ENCODE measurements around the gene XPO4. TPM values are rescaled to one million over a fixed set of nuclear protein-coding genes. Genes with fewer than 3 reads are reported as not detected.

XPO4 gene
- total and polyA plus RNA-seq, 10 of the 15 experiments (the other 5 are each of a cell fraction or from before 2014, with no cell fraction given): 3.6 to 24.9 (median 18.4) TPM

- Histone ChIP-seq H3K27me3 (replicated peaks in 1 of 2; ENCODE audit: control insufficient read depth in 2 of 2, insufficient read depth in 2 of 2, low read length in 1 of 2) (no peaks in the 10 kb centered on the region), H3K36me3 (ENCODE audit: control insufficient read depth in 2 of 2, insufficient read depth in 2 of 2, low read length in 1 of 2) (peaks cover 0 to 4% of the 10 kb centered on the region in 2 experiments; a peak in 2 of 4 replicates), H3K9ac (ENCODE audit: control insufficient read depth, insufficient read depth, low read length) (no peak overlapping the region), H3K27ac (ENCODE audit: control insufficient read depth, insufficient read depth) (no peak overlapping the region), H4K20me1 (ENCODE audit: control insufficient read depth, insufficient read depth) (no peaks in the 10 kb centered on the region), H3K9me3 (replicated peaks; ENCODE audit: control insufficient read depth, insufficient read depth, low read length) (no peaks in the 10 kb centered on the region), H3K79me2 (ENCODE audit: control insufficient read depth, insufficient read depth, low read length) (no peaks in the 10 kb centered on the region), H3K4me1 (ENCODE audit: control insufficient read depth, insufficient read depth, low read length) (peaks cover 7% of the 10 kb centered on the region), H3K4me2 (ENCODE audit: control insufficient read depth, insufficient read depth) (no peak overlapping the region), H3K4me3 (no peak overlapping the region), H2AFZ (ENCODE audit: control insufficient read depth, low read depth, low read length) (no peak overlapping the region)
- ChIA-PET SMC1A (ENCODE audit: uncharacterized antibody, unreplicated experiment) (interaction anchor here (0.7 to 1.7 kb wide), 2 partner anchors 48 to 284 kb away, joined by 3 to 4 read pairs; no protein-coding TSS in a partner anchor), POLR2A (interaction anchor here (0.6 kb wide), 1 partner anchor 886 kb away, joined by 4 read pairs; no protein-coding TSS in a partner anchor), CTCF (interaction anchor here (1.4 to 2.1 kb wide), 2 partner anchors 285 to 287 kb away, joined by 5 to 7 read pairs; no protein-coding TSS in a partner anchor), RAD21 (ENCODE audit: unreplicated experiment) (no interaction called here)
- intact Hi-C loops (cut with micrococcal nuclease; ENCODE audit: unreplicated experiment): no loop called here
- in situ Hi-C loops (cut with MboI): no loop called here
- ATAC-seq: no peak
- WGBS (ENCODE audit: insufficient coverage, insufficient replicate concordance, low lambda C conversion rate, missing lambda C conversion rate): 50% methylated on average over 1 of the region's 1 CpG
- TF ChIP-seq USF2 (IDR thresholded peaks at IDR 0.05; ENCODE audit: borderline replicate concordance, low read depth, low read length) (no peak), RELB (IDR thresholded peaks at IDR 0.05; ENCODE audit: low read depth) (no peak)
- DNase-seq (ENCODE audit: low read depth, low spot score): no peak
- no TSS peak for BruUV-seq (replicated peaks)
- no peak for FAIRE-seq
These were observed 122.2 kb downstream of the XPO4 start for GRCh38 chr13:20780317-20780716.

- ATAC-seq: no peak
- Histone ChIP-seq H3K36me3 (ENCODE audit: control insufficient read depth in 2 of 2, insufficient read depth in 2 of 2, low read length in 1 of 2) (peaks cover 0 to 4% of the 10 kb centered on the region in 2 experiments; a peak in 1 of 4 replicates), H3K9ac (ENCODE audit: control insufficient read depth, insufficient read depth, low read length) (no peak overlapping the region), H2AFZ (ENCODE audit: control insufficient read depth, low read depth, low read length) (no peak overlapping the region), H4K20me1 (ENCODE audit: control insufficient read depth, insufficient read depth) (no peaks in the 10 kb centered on the region), H3K4me1 (ENCODE audit: control insufficient read depth, insufficient read depth, low read length) (peaks cover 7% of the 10 kb centered on the region), H3K79me2 (ENCODE audit: control insufficient read depth, insufficient read depth, low read length) (no peaks in the 10 kb centered on the region), H3K4me2 (ENCODE audit: control insufficient read depth, insufficient read depth) (no peak overlapping the region), H3K9me3 (replicated peaks; ENCODE audit: control insufficient read depth, insufficient read depth, low read length) (no peaks in the 10 kb centered on the region), H3K4me3 (no peak overlapping the region), H3K27ac (ENCODE audit: control insufficient read depth, insufficient read depth) (no peak overlapping the region), H3K27me3 (replicated peaks in 1 of 2; ENCODE audit: control insufficient read depth in 2 of 2, insufficient read depth in 2 of 2, low read length in 1 of 2) (no peaks in the 10 kb centered on the region)
- ChIA-PET SMC1A (ENCODE audit: uncharacterized antibody, unreplicated experiment) (interaction anchor here (0.7 to 1.9 kb wide), 3 partner anchors 8 to 283 kb away, joined by 3 to 5 read pairs (median 4); no protein-coding TSS in a partner anchor), CTCF (interaction anchor here (0.6 to 2.1 kb wide), 4 partner anchors 68 to 286 kb away, joined by 3 to 7 read pairs (median 4); no protein-coding TSS in a partner anchor), POLR2A (interaction anchor here (0.5 to 0.6 kb wide), 2 partner anchors 8 to 885 kb away, joined by 3 to 4 read pairs; no protein-coding TSS in a partner anchor), RAD21 (ENCODE audit: unreplicated experiment) (no interaction called here)
- no peak for DNase-seq (ENCODE audit: low read depth, low spot score)
- FAIRE-seq: no peak
- in situ Hi-C loops (cut with MboI) (no loop called here), intact Hi-C loops (cut with micrococcal nuclease; ENCODE audit: unreplicated experiment) (no loop called here)
- BruUV-seq (replicated peaks): no TSS peak
- WGBS (ENCODE audit: insufficient coverage, insufficient replicate concordance, low lambda C conversion rate, missing lambda C conversion rate): 97% methylated on average over 7 of the region's 7 CpGs
- TF ChIP-seq NR2C1 (IDR thresholded peaks at IDR 0.05): no peak
- no peak for TF ChIP-seq RCOR1 (conservative IDR thresholded peaks at IDR 0.05; ENCODE audit: low read depth, low read length)
- no peak for TF ChIP-seq ZZZ3 (IDR thresholded peaks at IDR 0.05; ENCODE audit: control insufficient read depth, insufficient read length, low read depth)
- TF ChIP-seq CHD4 (IDR thresholded peaks at IDR 0.05): no peak
- no peak for TF ChIP-seq SMAD1 (IDR thresholded peaks at IDR 0.05; ENCODE audit: low read depth, partially characterized antibody)
- no peak for TF ChIP-seq ASH2L (IDR thresholded peaks at IDR 0.05; ENCODE audit: borderline replicate concordance, low read depth)
- no peak for TF ChIP-seq ZSCAN29 (IDR thresholded peaks at IDR 0.05)
- TF ChIP-seq RAD21 (IDR thresholded peaks at IDR 0.05; ENCODE audit: insufficient read depth, low read depth, low read length): no peak
These were observed 123.1 kb downstream of the XPO4 start for GRCh38 chr13:20779405-20779804.

All from GM12878 (cell line).